DMS153 treated with DMSO at 0.1 percent for 48 hours (cell line): ENCODE measurements around the gene HRH2.

Source experiments
- DNase-seq: peaks from one replicate; lab custom pipeline; 2025; ENCODE audit not compliant: unreplicated experiment; lab: John Stamatoyannopoulos, UW

The HRH2 gene

DNA sequence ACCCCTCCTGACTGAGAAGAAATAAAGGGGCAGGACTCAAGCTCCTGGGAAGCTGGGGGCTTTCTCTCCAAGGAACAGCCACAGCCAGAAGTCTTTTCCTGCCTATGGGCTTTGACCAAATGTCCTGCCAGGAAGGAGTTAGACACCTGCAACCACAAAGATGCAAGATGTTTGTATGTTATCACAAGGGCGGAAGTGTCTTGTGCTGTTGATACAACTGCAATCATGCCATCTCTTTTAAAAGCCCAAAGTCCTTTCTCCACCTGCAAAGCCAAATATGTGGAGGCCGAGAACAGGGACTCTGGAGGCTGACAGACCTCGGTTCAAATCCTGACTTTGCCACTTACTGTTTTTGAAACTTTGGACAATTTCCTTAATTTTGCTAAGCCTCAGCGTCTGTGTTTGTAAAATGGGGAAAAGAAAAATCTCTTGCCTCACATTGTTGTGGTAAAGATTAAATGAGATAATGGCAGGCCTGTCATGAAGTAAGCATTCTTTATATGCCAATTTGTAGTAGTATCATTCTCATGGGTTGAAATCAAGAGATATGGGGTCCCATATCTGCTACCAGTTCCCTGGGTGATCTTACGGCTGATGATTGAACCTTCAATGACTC, 17.0 kb downstream of the HRH2 start:
- no peak for DNase-seq

DNA sequence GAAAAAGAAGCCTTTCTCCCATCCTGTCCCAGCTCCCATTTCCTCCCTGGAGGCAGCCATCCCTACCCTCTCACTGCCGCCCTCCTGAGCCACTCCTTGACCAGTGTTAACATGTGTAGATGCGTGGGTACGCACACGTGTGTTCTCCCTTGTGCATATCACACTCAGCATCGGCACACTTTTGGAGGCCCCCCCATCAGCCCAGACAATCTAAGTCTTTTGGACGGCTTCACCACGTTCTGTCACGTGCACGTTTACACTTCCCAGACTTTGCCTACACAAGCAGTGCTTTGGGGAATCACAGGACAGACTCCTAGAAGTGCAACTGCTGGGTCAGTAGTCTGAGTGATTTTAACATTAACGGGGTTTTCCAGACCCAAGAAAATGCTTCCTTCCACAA, 18.0 kb downstream of the HRH2 start:
- DNase-seq: no peak

DNA sequence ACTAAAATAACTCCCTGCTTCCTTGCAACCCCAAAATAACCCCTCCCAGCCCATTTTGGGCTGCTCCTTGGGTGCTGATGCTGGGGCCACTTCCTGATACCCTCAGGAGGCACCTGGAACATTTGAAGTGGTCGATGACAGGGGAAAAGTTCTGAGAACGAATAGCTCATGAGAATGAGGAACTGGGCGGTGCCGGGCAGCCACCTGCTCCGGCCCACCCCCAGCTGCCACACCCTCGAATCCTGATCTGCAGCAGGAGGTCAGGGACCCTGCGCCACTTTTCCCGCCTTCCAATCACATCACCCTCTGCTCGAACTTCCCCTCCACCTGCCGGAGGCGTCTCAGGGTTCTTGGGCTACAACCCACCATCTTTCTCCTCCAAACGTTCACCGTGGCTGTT, 19.7 kb downstream of the HRH2 start:
- DNase-seq: no peak

DNA sequence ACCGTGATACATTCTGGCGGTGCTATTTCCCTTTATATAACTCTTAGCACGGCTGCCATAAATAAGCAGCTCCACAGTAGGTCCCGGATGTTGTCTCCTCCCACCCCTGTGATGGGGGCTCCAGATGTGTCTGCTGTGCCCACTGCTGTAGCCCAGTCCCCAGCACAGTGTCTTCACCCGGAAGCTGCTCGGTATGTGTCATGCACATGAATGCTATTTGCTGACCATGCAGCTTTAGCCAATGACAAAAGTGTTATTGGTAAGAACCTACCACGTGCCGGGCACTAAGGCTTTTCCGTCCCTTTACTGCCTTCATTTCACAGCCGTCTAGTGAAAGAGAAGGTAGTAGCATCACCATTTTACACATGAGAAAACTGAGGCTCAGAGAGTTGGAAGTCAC, 20.2 kb downstream of the HRH2 start:
- no peak for DNase-seq

DNA sequence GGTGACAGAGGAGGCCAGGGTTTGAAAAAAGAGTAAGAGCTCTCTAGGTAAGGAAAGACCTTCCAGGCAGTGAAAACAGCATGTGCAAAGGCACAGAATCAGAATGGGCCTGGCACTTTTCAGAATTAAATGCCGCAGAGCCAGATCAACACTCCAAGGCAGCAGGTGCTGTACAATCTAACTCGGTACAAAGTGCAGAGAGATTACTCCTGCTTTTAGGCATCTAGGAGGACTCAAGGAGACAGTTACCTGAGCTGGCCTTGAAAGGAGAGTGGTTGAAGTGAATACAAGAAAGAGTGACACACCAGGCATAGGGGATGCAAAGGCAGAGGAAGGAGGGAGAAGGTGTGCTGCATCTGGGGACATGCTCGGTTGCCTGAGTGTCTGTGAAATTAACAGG, 21.5 kb downstream of the HRH2 start:
- DNase-seq: no peak

DNA sequence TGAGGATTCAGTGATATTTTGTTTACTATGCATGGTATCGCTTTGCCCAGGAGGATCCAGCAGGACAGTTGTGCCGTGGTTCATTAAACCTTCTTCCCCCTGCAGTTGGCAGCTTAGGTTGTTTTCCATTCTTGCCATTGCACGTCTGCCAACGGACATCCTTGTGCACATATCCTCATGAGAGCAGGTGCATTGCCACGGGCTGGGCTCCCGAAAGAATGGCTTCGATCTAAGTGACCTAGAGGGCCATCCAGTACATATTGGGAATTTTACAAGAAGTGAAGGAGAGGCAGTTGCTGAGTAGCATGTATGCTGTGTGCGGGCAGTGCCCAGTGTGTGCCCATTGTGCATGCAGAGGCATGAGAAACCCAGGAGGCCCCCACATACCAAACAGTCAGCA, 22.1 kb downstream of the HRH2 start:
- no peak for DNase-seq

DNA sequence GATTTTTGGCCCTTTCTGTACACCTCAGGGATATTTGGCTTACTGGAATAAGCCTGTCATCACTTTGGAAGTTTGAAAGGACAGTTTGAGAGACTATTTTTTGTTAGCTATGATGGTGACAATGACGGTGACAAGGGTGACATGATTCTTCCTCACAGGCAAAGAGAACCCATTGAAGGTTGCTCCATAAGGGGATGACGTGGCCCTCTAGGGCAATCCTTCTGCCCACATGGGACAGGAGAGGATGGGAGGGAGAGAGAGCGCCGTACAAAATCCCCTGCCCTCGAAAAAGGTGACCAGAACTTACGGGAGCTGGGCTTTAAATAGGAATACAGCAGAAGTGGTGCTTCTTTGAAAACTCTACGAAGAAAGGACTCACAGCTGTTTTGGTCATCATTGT, 22.6 kb downstream of the HRH2 start:
- no peak for DNase-seq

DNA sequence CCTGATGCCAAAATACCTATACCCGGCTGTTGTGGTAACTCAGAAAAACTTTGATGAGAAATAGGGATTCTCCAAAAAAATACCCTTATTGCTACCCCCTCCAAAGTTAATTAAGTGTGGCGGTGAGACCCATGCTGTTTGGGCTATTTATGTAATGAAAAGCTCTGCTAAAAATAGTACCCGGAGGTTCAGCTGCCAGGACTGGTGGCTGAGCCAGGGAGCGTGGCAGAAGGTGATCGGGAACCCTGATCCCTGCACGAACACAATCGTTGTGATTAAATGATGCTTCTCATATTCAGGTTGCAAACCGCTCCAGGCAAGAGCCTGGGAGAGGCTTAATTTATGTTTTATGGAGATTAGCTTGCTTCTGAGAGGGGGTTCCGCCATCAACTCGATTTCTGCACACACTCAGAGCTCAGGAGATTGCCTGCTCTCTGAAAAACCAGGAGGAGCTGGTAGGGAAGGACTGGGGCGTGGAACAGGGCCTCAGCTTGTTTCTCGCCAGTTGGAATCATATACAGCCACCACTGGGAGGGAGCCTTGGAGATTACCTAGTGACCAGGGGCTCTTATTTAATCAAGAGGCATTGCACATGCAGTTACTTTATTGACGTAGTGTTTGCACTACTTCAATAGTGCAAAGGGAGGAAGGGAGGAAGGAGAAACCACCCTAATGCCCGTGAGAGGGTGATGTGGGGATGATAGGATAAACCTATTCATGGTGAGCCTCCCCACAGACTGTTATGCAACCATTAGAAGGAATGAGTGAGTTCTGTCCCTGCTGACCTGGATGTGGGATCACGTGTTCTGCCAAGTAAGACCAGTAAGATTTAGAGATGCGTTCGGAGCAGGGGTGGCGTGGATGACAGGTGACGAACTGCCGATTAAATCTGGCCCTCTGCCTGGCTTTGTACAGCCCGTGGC, 23.4 kb downstream of the HRH2 start:
- no peak for DNase-seq

DNA sequence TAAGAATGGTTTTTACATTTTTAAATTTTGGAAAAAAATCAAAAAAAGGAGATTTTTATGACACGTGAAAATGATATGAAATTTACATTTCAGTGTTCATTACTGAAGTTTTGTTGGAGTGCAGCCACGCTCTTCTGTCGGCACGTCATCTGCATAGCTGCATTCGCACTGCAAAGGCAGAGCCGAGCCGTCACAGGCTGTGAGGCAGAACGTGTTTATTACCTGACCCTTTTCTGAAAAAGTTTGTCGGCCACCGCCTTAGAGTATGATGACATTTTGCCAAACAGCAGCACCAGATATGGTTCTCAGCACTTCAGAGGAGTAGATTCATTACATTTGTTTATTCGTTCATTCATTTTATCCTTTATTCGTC, 24.1 kb downstream of the HRH2 start:
- DNase-seq: no peak

DNA sequence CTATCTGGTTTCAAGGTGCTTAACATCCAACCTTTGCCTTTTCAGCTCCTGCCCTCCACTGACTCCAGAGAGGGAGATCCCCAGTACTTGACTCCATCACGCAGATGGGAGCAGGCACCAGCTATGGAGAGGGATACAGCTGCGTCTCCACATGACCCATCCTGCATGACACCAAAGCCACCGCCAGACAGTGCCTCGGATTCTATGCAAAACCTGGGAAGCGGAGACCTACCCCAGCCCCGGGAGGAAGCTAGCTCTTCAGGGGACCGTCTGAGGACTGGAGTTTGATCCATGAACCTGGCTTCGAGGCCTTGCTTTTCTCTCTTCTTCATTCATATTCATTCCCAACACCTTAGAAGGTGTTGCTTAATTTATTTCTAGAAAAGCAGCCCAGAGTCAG, 24.8 kb downstream of the HRH2 start:
- DNase-seq: no peak

DNA sequence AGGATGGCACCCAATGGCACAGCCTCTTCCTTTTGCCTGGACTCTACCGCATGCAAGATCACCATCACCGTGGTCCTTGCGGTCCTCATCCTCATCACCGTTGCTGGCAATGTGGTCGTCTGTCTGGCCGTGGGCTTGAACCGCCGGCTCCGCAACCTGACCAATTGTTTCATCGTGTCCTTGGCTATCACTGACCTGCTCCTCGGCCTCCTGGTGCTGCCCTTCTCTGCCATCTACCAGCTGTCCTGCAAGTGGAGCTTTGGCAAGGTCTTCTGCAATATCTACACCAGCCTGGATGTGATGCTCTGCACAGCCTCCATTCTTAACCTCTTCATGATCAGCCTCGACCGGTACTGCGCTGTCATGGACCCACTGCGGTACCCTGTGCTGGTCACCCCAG, 25.4 kb downstream of the HRH2 start:
- DNase-seq: no peak

DNA sequence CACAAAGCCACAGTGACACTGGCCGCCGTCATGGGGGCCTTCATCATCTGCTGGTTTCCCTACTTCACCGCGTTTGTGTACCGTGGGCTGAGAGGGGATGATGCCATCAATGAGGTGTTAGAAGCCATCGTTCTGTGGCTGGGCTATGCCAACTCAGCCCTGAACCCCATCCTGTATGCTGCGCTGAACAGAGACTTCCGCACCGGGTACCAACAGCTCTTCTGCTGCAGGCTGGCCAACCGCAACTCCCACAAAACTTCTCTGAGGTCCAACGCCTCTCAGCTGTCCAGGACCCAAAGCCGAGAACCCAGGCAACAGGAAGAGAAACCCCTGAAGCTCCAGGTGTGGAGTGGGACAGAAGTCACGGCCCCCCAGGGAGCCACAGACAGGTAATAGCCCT, 26.1 kb downstream of the HRH2 start:
- no peak for DNase-seq

DNA sequence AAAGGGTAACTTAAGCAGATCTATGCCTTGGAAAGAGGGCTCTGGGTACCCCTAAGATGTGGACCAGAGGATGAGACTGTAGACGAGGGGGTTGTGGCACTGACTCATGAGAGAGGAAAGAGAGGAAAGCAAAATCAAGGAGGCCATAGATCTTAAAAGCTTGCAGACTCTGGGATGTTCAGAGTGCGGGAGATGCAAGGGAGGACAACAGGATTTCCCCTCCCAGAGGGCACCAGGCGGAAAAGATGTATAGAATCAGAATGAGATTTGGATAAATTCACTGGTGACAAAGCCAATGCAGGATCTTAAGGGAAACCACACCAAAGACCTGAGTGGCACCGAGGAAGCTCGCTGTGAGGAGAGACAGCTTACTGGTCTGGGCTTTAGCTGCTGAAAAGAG, 27.1 kb downstream of the HRH2 start:
- DNase-seq: no peak

DNA sequence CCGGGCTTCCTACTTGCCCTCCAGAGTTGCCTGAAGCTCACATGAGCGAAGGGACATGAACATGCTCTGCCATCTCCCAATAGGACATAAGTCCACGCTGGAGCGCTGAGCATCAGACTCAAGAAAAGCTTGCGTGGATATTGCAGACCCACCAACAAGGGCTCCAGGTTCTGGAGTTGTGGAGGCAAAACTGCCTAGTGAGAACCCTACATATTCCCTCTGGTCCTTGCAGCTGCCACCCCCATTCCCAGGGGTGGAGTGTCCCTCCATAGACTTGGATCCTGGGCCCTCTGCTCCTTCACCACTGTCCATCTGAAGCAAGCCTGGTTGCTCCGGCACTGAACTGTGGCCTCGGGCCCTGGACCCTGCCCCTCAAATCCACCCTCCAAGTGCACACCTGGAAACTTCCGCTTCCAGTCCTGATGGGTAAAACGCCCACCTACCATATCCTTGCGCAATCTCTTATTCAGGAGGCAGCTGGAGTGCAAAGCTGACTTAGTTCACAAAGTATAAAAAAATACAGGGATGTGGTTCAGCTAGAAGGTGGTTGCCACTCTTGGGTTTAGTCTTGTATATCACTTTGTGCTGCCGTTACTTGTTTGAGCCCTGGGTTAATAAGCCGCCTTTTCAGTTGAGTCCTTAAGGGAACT, 28.0 kb downstream of the HRH2 start:
- DNase-seq: no peak

DNA sequence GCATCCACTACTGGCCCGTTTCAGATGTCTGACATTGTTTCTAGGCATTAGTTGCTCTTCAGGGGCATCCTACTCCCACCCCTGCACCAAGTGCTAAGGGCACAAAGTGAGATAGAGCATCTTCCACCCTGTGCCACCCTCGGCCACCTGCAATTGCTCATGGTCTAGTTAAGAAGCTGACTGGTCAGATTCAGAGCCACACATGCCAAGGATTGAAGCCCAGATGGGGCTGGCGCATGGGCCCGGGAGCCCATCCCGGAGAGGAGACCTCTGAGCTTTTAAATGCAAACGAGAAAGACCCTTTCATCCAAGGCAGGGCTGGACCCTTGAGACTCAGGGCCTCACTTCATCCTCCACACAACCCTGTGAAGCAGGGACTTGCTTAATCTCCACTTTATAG, 28.5 kb downstream of the HRH2 start:
- DNase-seq: no peak

DNA sequence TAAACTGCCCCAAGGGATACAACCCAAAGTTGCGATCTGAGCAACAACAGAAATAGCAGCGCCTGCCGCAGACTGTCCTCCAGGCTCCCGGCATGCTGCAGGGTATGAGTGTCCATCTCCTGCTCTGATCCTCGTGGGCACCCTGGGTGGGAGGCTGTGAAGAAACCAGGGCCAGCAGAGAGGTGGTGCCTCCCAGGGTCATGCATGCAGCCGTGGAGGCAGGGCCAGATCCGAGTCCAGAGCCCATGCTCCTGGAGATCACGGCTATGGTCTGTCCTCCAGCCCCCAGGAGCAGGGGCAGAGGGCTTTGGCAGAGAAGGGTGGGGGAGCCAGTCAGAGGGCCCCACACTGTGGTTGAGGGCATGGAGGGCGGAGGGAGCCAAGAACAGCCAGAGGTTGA, 29.0 kb downstream of the HRH2 start:
- no peak for DNase-seq

DNA sequence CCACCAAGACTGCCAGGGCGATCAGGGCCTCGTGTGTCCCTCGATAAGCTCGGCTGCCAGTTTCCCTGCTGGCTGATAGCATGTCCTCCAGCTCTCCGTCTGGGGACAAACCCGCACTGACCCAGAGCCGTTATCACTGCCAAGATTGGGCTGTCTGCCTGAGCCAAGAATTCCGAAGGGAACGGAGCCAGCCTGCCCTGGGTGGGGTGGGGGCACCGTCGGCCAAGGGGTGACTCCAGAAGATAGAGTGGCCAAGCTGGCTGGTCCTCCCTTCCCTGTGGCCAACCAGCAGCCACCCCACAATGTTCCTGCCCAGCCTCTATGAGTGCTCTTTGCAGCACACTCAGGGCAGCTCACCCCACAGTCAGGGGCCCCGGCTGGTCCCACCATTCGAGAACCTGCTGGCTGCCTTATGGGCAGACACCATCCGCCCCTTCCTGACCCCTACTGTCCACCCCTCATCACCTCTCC, 29.4 kb downstream of the HRH2 start:
- DNase-seq: no peak

DNA sequence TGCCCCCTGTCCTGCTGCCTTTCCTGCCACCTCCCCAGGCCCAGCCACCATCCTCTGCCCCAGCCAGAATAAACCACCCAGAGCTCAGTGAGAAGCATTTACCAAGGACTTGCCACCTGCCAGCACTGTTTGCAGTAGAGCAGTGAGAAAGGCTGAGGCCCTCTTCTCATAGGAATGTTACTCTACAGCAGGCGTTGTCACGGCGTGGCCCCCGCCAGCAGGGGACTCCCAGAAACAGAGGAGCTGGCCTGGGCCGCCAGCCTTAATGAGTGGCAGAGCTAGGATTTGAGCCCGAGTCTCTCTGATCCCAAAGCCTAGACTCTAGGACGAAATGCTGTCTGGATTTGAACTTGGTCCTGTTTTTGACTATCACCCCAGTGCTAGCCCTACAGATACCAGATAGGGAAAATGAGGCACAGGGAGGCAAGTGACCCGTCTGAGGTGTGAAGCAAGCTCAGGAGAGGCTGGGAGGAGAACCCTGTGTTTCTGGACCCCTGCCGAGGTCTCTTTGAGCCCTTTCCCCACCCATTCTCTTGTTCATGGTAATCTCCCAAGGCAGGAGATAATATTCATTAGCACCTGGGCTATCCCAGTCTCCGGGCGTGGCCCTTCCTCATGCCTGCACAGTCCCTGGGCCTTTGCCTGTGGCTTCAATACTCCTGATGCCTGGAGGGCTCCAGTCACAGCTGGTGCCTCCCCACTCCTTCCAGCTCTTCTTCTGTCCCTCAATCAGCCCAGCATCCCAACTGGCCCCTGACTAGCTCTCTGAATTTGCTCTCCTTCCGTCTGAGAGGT, 30.7 kb downstream of the HRH2 start:
- DNase-seq: no peak

DNA sequence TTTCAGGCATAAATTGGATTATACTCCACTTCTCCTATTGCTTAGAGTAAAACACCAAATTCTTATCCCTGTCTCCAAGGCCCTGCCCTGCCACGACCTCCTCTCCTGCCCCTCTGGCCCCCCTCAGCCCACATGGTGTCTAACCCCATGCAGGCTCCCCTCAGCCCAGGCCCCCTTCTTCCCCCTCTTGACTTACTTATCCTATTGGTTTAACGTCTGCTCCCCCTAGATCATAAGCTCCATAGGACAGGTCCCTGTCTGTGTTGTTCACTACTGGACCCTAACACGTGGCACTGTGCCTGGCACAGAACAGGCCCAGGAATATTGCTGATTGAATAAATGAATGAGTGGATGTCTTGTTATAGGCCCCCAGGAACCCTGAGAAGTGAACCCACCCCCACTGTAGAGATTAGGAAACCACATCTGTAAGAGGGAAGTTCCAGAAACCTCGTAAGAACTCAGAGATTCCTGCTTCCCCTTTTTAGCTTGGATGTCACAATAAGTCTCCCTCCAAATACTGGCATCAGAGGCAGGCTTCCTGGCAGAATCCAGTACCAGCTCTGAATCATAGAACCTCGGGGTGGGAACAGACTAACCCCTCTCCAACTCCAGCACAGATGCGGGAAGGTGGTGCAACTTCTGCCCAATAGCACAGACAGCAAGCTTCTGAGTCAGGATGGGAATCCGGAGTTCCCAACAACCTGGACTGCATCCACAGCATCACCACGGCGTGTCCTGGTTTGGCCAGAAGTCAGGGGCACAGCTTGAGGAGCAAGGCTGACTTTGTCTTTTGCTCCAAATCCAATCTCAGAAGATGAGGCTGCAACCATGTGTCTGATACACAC, 31.5 kb downstream of the HRH2 start:
- no peak for DNase-seq

DNA sequence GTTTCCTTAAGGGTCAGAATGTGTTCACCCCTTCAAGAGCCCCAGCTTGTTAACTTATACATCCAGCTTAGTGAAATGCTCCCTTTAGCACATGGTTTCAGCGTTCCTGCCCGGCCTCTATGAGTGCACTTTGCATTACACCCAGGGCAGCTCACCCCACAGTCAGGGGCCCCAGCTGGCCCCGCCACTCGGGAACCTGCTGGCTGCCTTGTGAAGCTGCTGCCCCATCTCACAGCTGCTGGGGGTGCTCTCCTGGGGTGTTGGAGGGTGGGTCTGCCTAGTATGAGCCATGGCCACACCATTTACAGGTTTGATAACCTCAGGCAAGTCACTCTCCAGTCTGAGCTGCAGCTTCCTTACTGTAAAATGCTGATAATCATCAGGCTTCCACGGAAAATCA, 32.2 kb downstream of the HRH2 start:
- no peak for DNase-seq
